Lung (tissue), 12 donors: Measurements from ENCODE around the gene PRLR. TPM values are rescaled to one million over a fixed set of nuclear protein-coding genes. Genes with fewer than 3 reads are reported as not detected.

ENCODE experiments used
- ATAC-seq: fragments of 200-7000 bp; cut with Tn5 transposase; one replicate; pipeline ENCODE4 v1.9.1; 2020; ENCODE audit warnings: moderate number of reproducible peaks; ENCODE audit not compliant: insufficient read depth, low FRiP score
- DNase-seq, 3 donors: peaks; one replicate each; pipeline ENCODE4 v3.0.0-alpha.2; 2013 to 2017
- H3K27ac ChIP-seq, 2 donors: one replicate each; pipeline ENCODE4 v1.5.1; 2013; ENCODE audit warnings: mild to moderate bottlenecking in 2 of 2, moderate library complexity in 2 of 2, control low read depth in 1 of 2, inconsistent platforms in 1 of 2, low read depth in 1 of 2, low read length in 1 of 2
- H3K27me3 ChIP-seq, 3 donors: one replicate each; pipeline ENCODE4 v1.5.1; 2013; ENCODE audit warnings: low read length in 2 of 3; ENCODE audit not compliant: control insufficient read depth in 3 of 3, insufficient read depth in 3 of 3
- H3K36me3 ChIP-seq, 4 donors: one replicate each; pipeline ENCODE4 v1.5.1; 2013; ENCODE audit warnings: low read length in 4 of 4, mild to moderate bottlenecking in 1 of 4, moderate library complexity in 1 of 4; ENCODE audit not compliant: control insufficient read depth in 4 of 4, insufficient read depth in 4 of 4
- H3K4me1 ChIP-seq, 5 donors: one replicate each; pipeline ENCODE4 v1.5.1; 2013; ENCODE audit warnings: low read length in 5 of 5, mild to moderate bottlenecking in 2 of 5, moderate library complexity in 1 of 5; ENCODE audit not compliant: control insufficient read depth in 5 of 5, insufficient read depth in 5 of 5
- H3K4me3 ChIP-seq: one replicate; pipeline ENCODE4 v1.5.1; 2013; ENCODE audit warnings: mild to moderate bottlenecking, control low read depth, moderate library complexity
- H3K9ac ChIP-seq, 2 donors: one replicate each; pipeline ENCODE4 v1.5.1; 2013; ENCODE audit warnings: low read length in 2 of 2, control low read depth in 1 of 2; ENCODE audit not compliant: insufficient read depth in 1 of 2
- H3K9me3 ChIP-seq, 4 donors: one replicate each; pipeline ENCODE4 v1.5.1; 2013; ENCODE audit warnings: low read length in 3 of 4, mild to moderate bottlenecking in 1 of 4, moderate library complexity in 1 of 4; ENCODE audit not compliant: control insufficient read depth in 4 of 4, insufficient read depth in 3 of 4
- CTCF ChIP-seq: IDR thresholded peaks from 2 replicates; pipeline ENCODE4 v1.5.1; 2012; ENCODE audit warnings: mild to moderate bottlenecking; ENCODE audit errors: control extremely low read depth, extremely low read depth
- WGBS, 2 donors: extraction: QIAGEN DNeasy Blood & Tissue Kit; methylation state at CpG; one replicate each; pipeline ENCODE4 v1.1.7; 2013; 5-methylcytosine and 5-hydroxymethylcytosine counted together
- polyA plus RNA-seq, 2 donors: library from polyadenylated mRNA; stranded (reverse); fragments of 200-250 nt; gene quantifications; one replicate each; pipeline ENCODE4 v1.2.1, GENCODE V29; 2013
- total RNA-seq, 2 donors: library from RNA; depleted of rRNA in 1 of 2; stranded (reverse); fragments of >200 nt in 1 of 2; gene quantifications; one replicate each; pipeline ENCODE4 v1.2.1, GENCODE V29; 2014 to 2021
- donor health status: control.
- donor health status: control.
- donor health status: Bipolar disorder and iron deficiency.
- donor health status: healthy.
- donor health status: DM: yes; HTN: yes; CAD: no.

PRLR gene
- total and polyA plus RNA-seq, 4 donors = 0.02 to 3.4 (median 0.76) TPM

DNA sequence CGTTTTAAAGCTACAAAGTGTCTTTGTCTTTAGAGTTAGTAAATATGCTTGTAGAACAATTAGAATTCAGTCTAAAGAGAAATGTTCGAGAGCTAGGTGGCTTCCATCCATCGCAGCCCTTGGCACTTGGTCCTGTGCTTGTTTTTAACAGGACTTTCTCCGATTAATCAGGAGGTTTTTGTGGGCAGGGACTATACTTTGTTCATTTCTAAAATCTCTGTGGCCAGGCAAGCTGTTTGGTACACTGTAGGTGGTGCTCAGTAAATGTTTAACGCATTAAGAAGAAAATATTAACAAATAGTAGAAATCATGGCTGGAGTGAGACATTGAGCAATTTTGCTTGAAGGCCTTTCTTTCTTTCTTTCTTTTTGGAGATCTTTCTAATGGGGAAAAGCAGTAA lies 203.3 kb downstream of the PRLR start:
- no peak for TF ChIP-seq CTCF
- peaks cover 0 to 14% (median 1%) of the 10 kb centered on the region in 5 donors for H3K4me1 ChIP-seq
- no peaks in the 10 kb centered on the region for H3K27me3 ChIP-seq
- H3K27ac ChIP-seq = no peak overlapping the region
- H3K9ac ChIP-seq = no peak overlapping the region
- no peak for ATAC-seq
- peak in 1 of 3 donors; percentile 26 for DNase-seq
- no peaks in the 10 kb centered on the region for H3K36me3 ChIP-seq
- H3K9me3 ChIP-seq = no peaks in the 10 kb centered on the region
- 67 to 83% methylated on average over 5 of the region's 5 CpGs for WGBS, 2 donors
- H3K4me3 ChIP-seq = no peak overlapping the region

DNA sequence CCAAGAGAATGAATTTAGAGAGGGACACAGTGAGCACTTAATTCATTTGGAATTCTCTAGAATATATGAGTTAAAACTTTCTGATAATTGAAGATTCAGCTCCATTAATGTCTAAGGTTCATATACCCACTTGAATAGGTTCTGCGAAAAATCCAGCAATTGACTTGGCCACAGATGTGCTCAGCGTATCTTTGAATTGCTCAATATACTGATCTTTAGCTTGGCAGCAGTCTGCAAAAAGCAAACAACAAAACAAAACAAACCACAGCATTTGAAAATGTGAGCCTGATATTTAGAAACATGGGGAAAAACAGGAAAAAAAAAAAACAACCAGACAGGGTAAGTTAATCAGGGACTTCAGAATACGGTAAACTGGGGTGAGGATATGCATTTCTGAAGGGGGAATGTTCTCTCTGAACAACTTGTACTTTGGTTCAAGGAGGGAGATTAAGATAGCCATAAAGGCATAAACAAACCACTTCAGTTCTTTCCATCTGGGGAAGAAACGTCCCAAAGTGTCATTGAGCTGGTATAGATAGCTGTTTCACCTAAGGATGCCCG lies 203.9 kb downstream of the PRLR start:
- Histone ChIP-seq H3K4me1 (peaks cover 0 to 14% (median 1%) of the 10 kb centered on the region in 5 donors), H3K27ac (no peak overlapping the region), H3K27me3 (no peaks in the 10 kb centered on the region), H3K9me3 (no peaks in the 10 kb centered on the region), H3K4me3 (no peak overlapping the region), H3K9ac (no peak overlapping the region), H3K36me3 (no peaks in the 10 kb centered on the region)
- DNase-seq (peak in 2 of 3 donors; percentile 46 to 61), ATAC-seq (no peak)
- WGBS, 2 donors = 56 to 80% methylated on average over 5 of the region's 5 CpGs
- TF ChIP-seq CTCF = no peak

- TF ChIP-seq CTCF = no peak
- no peak overlapping the region for H3K27ac ChIP-seq
- H3K4me3 ChIP-seq = no peak overlapping the region
- H3K27me3 ChIP-seq = no peaks in the 10 kb centered on the region
- WGBS, 2 donors = 90 to 93% methylated on average over 10 of the region's 10 CpGs
- H3K9me3 ChIP-seq = no peaks in the 10 kb centered on the region
- no peaks in the 10 kb centered on the region for H3K36me3 ChIP-seq
- H3K4me1 ChIP-seq = peaks cover 0 to 14% (median 1%) of the 10 kb centered on the region in 5 donors
- no peak for DNase-seq
- no peak for ATAC-seq
- H3K9ac ChIP-seq = no peak overlapping the region
Observed at GRCh38 chr5:35024911-35025510, 205.3 kb downstream of the PRLR start.
